Keratinocyte (primary cell): ENCODE measurements around the gene LILRB1.

Experiments used
- CTCF ChIP-seq, 3 experiments: IDR thresholded peaks in 1 of 3; conservative IDR thresholded peaks in 1 of 3; optimal IDR thresholded peaks in 1 of 3; 2 replicates in 2 of 3; 3 replicates in 1 of 3; pipeline versions ENCODE3 to v1.5.1; 2011; ENCODE audit warnings: low read length in 3 of 3, mild to moderate bottlenecking in 3 of 3, moderate library complexity in 2 of 3, control low read depth in 1 of 3, inconsistent platforms in 1 of 3; ENCODE audit not compliant: insufficient read depth in 2 of 3; ENCODE audit errors: extremely low read depth in 1 of 3
- EZH2 ChIP-seq: IDR thresholded peaks from one replicate; pipeline ENCODE4 v1.6.1; 2012; ENCODE audit warnings: inconsistent platforms, mild to moderate bottlenecking, low read length, moderate library complexity

- no peak for TF ChIP-seq CTCF (optimal IDR thresholded peaks at IDR 0.05 in 1 of 3, IDR thresholded peaks at IDR 0.05 in 1 of 3, conservative IDR thresholded peaks at IDR 0.05 in 1 of 3; ENCODE audit: extremely low read depth in 1 of 3, insufficient read depth in 2 of 3, low read length in 3 of 3)
- no peak for TF ChIP-seq EZH2
These were observed 23.1 kb upstream of the LILRB1 start for GRCh38 chr19:54606891-54607784.
